Upper lobe of left lung (tissue), 4 donors: ENCODE measurements around the gene SVIL.
"Not testable (repeated sequence)": the region's sequence is repeated elsewhere in the genome, so short reads cannot be mapped to it uniquely, and the experiment has no call there.

Experiments used
- CTCF ChIP-seq, 6 experiments: fragments of 450-650 bp in 4 of 6; fragments of 200-600 bp in 2 of 6; sonication (generic) in 2 of 6; IDR thresholded peaks; one replicate each; pipeline ENCODE4 v1.5.1; 2016 to 2019; ENCODE audit warnings: antibody characterized with exemption in 6 of 6
- EP300 ChIP-seq, 4 donors: sonication (generic); formaldehyde crosslinking; IDR thresholded peaks; one replicate each; pipeline ENCODE4 v1.5.1; 2017; ENCODE audit warnings: antibody characterized with exemption in 4 of 4, control low read depth in 2 of 4
- POLR2A ChIP-seq, 4 donors: fragments of 450-650 bp; IDR thresholded peaks; one replicate each; pipeline ENCODE4 v1.5.1; 2016 to 2017; ENCODE audit warnings: antibody characterized with exemption in 4 of 4, mild to moderate bottlenecking in 2 of 4
- POLR2AphosphoS5 ChIP-seq, 2 donors: sonication (generic); formaldehyde crosslinking; IDR thresholded peaks; one replicate each; pipeline ENCODE4 v1.5.1; 2017; ENCODE audit warnings: antibody characterized with exemption in 2 of 2

GRCh38 chr10:29606693-29607092 lies 28.1 kb downstream of the SVIL start:
- not testable (repeated sequence) for TF ChIP-seq CTCF, POLR2A, POLR2AphosphoS5, EP300 (IDR thresholded peaks at IDR 0.05)
